ENCODE data around the gene GPRIN2.
"Not testable (repeated sequence)": the region's sequence is repeated elsewhere in the genome, so short reads cannot be mapped to it uniquely, and the experiment has no call there.

- not testable (repeated sequence) for TF ChIP-seq YY1 (IDR thresholded peaks at IDR 0.05; ENCODE audit: insufficient read depth, insufficient read length); ZNF274 (IDR thresholded peaks at IDR 0.05; ENCODE audit: low read depth, low read length); SUZ12 (IDR thresholded peaks at IDR 0.05; ENCODE audit: extremely low read depth, insufficient read depth, insufficient read length)
Observed at GRCh38 chr10:46573314-46573713, 16.9 kb upstream of the GPRIN2 start.

All from NT2/D1 (cell line).